HG03442 (cell line): ENCODE results near the gene GFRA3.
A peak's percentile ranks its signal among the peaks of the same experiment; 100 is the strongest.
"Not testable (repeated sequence)": the region's sequence is repeated elsewhere in the genome, so short reads cannot be mapped to it uniquely, and the experiment has no call there.

Source experiments
- ATAC-seq: cut with Tn5 transposase; IDR thresholded peaks from one replicate; pipeline ENCODE4 v1.9.1; 2021; ENCODE audit warnings: mild to moderate bottlenecking, moderate library complexity; ENCODE audit not compliant: unreplicated experiment

GFRA3 gene

DNA sequence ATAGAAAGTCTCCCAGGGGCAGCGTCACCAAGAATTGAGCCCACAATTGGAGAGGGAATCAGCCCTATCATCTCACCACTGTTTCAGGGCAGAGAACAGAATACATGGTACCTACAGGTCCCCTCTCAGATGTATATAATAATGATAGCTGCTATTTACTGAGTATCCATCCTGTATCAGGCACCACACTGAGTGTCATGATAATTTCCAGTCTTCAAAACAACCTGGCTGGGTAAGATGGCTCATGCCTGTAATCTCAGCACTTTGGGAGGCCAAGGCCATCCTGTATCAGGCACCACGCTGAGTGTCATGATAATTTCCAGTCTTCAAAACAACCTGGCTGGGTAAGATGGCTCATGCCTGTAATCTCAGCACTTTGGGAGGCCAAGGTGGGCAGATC, 26.6 kb downstream of the GFRA3 start:
- not testable (repeated sequence) for ATAC-seq

DNA sequence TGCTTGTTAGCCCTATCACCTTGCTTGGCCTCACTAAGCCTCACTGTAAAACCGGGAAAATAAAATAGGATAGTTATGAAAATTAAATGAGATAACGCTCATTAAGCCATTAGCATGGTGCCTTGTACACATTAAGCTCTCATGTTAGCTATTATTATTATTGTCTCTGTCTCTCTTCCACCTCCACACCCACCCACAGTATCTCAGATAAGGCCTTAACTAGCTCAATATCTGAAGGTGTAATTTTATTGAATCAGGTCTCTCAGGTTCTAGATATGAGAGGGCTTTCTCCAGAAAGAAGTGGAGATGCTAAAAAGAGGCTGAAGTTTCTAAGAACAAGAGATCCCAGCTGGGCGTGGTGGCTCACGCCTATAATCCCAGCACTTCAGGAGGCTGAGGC, 27.6 kb downstream of the GFRA3 start:
- no peak for ATAC-seq

DNA sequence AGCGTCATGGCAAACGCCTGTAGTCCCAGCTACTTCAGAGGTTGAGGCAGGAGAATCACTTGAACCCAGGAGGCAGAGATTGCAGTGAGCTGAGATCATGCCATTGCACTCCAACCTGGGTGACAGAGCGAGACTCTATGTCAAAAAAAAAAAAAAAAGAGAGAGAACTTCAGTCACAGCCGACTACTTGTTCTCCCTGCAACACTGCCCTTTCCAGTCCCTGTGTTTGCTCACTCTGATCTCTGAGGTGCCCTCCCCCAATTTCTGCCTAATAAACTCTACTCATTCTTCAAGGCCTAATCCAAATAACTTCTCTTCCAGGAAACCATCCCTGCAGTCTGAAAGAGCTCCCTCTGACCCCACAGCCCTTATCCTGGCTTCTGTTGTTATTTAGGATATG, 28.1 kb downstream of the GFRA3 start:
- no peak for ATAC-seq

DNA sequence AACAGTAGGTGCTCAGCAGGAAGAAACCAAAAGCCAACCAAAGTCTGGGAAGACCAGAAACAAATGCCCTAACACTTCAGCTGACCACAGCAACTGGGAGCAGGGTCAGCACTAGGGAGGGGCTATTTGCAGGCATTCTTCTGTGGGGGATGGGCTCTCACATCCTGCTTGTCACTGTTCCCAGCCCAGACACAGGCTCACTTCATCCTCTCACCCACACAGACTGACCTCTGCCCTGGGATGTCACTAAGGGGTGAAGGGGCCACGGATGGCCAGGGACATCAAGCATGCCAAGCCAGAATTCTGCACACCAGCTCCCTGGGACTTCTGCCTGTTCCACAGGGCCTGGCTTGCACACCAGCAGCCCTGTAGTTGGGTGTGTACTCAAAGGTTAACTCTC, 28.7 kb downstream of the GFRA3 start:
- ATAC-seq = no peak

DNA sequence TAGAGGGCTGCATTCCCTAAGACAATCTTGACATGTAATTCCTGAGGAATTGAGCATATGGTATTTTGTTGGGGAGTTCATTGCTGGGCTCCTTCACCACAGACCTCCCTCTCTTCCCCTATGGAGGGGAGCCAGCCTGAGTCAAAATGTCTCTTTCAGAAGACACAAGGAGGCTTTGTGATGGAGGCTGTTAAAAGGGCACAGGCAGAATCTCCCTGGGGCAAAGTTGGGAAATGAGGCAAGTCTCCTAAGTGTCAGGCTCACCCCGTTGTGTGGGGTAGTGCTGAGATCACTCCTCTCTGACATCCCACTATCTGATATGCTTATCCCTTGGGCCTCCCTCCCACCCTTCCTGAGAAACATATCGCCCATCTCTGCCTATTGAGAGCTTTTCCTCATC, 30.6 kb downstream of the GFRA3 start:
- ATAC-seq = no peak

DNA sequence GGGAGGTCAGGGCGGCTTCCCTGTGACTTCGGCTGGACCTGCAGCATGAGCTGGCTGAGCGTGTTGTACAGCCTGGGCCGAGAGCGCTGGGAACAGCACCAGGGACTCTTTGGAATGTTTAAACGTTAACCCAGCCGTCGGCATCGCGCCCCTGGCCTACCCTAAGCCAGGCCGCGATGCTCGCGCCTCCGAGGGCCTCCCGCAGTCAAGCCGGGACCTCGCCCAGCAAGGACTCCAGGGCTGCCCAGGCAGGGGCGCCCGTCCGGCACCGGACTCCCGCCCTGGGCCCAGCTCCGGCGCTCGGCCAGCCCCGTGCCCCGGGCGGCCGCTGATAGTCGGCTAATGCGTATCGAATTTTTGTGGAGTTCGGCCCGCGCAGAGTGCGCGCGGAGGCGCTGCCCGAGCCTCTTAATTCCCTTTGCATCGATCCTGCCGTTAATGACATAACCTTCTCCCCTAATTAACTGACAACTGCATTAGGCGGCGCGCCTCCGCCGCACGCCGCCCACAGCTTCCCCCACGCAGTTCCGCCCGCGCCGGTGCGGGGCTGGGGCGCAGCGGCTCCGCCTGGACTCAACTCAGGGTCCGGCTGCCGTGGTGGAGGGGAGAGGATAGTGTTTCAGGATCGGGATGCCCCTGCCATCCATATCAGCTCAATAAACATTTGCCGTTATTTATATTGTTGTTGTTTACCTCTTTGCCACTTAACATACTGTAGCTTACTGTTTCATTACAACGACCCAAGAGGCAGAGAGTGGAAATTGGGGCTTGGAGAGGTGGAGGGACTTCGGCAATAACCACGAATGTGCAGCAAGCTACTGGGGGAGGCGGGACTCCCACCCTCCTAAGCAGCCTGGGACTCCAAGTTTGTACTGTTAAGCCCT, 32.5 kb downstream of the GFRA3 start:
- no peak for ATAC-seq

DNA sequence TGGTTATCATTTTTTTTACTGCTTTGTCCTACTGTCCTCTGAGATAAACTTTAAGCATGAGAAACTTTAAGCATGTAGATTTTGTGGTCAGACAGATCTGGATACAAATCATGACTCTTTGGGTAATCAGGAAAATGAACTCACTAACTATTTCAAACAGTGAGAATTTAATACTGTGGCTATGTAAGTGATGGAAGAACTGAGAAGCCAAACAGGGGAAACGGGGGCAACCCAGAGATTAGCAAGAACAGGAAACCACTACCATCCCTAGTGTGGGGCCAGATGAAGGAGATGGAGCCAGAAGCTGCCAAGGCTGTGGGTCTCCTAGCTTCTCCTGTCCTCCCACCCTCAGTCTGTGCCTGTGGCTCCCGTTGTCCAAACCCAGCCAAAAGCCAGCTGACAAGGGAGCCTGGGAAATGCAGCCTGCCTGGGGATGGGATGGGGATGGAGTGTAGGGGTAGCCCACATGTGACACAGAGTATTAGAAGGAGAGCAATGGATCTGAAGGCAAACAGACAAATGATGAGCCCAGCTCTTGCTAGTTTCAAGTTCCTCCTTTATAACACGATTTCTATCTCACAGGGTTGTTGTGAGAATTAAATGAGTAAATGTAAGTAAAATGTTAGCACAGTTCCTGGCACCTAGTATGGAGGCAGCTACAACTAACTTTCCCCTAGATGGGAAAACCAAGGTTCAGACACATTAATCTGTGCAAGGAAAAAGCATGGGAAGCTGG, 33.6 kb downstream of the GFRA3 start:
- no peak for ATAC-seq

DNA sequence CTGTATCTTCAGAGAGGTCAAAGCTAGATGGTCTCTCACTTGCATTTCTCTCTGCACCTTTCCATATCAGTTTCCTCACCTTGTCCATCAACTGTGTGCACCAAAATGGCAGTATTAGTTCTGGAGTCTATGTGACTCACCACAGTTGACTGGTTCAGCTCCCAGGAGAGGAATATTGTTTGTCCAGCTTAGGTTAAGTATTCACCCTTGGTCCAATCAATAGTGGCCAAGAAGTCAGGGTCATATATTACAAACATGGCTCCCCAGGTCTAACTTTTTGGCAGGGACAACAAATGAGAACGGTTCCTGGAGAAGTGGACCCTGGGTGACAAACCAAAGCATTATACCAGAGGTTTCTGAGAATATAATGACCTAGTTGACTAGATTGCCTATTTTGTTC, 36.4 kb downstream of the GFRA3 start:
- no peak for ATAC-seq

DNA sequence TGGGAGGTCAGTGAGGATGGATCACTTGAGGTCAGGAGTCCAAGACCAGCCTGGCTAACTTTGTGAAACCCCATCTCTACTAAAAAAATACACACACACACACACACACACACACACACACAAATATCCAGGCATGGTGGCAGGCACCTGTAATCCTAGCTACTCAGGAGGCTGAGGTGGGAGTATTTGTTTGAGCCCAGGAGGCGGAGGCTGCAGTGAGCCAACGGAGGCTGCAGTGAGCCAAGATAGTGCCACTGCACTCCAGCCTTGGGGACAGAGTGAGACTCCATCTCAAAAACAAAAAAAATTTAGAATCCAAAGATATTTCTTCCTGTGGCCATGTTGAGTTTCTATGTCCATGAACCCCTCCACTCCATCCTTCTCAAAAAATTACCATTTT, 39.8 kb downstream of the GFRA3 start:
- no peak for ATAC-seq

DNA sequence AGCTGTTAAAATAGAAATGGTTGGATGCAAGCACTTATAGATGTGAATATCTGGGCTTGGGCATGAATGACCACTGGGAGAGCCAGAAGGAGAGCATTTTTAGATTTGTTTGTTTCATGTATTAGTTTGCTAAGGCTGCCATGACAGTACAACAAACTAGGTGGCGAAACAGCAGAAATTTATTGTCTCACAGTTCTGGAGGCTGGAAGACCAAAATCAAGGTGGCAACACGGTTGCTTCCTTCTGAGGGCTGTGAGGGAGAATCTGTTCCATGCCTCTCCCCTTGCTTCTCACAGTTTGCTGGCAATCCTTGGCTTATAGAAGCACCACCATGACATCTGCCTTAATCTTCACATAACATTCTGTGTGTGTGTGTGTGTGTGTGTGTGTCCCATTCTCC, 41.1 kb downstream of the GFRA3 start:
- no peak for ATAC-seq

DNA sequence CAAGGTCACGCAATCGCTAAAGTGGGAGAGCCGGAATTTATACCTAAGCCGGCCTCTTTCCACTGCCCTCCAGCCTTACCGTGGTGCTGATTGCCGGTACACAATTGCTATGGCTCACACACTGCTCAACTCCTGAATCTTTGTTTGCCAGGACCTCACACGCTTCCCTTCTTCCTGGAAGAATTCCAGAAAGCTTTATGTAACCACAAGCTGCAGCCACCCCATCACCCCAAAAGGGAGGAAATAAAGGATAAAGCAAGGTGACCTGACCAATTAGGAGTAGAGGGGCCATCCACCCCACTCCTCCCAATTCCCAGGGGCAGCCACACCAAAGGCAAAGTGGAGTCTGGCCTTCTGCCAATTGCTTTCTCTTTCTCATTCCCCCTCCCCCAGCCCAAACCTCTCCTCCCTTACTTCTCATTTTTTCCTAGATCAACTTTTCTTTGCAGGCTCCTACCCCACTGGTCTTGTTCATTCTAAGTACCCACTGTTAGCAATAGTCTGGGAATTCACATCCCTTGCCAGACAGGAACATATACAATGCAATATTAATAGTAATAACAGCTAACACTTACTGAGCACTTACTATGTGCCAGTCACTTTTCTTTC, 43.3 kb downstream of the GFRA3 start:
- no peak for ATAC-seq

DNA sequence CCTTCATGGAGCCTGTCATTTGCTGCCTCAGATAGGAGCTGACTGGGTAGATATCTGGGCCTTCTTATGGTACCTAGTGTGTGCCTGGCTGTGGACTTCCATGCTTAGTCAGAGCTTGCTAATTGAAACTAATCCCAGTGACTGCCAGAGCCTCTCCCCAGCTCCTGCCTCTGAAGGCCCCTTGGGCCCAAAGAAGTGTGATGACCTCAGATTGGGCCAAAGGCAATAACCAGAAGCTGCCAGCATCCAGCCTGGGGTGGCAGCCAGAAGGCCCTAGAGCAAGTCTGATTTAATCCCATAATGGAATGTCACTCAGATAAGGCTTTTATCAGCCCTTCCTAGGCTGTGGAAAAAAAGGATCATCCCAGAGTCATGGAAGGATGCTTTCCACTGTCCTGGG, 44.2 kb downstream of the GFRA3 start:
- no peak for ATAC-seq

DNA sequence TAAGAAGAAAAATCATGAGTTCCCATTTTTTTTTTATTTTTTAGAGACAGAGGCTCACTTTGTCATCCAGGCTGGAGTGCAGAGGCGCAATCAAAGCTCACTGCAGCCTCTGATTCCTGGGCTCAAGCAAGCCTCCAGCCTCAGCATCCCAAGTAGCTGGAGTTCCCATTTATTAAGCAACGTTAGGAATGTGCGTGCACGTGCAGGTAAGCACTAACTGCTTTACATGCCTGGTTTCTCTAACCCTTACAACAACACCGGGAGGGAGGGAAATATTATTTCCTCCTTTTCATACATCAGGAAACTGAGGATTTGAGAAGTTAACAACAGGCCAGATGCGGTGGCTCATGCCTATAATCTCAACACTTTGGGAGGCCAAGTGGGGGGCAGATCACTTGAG, 45.0 kb downstream of the GFRA3 start:
- no peak for ATAC-seq

DNA sequence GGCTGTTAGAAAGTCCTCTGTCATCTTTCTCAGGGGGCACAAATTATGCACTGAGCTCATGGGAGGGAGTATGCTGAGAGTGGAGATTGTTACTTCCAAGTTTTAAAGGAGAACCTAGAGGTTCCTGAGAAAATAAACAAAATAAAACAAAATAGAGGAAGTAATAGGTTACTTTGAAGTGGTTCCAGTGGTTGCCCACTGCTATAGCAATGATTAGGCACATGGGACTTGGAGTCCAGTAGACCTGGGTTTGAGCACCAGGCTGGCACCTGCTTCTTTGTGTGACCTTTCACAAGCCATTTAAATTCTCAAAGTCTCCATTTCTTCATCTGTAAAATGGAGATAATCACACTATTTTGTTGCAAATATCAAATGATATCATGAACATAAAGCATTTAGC, 47.5 kb downstream of the GFRA3 start:
- ATAC-seq = no peak

DNA sequence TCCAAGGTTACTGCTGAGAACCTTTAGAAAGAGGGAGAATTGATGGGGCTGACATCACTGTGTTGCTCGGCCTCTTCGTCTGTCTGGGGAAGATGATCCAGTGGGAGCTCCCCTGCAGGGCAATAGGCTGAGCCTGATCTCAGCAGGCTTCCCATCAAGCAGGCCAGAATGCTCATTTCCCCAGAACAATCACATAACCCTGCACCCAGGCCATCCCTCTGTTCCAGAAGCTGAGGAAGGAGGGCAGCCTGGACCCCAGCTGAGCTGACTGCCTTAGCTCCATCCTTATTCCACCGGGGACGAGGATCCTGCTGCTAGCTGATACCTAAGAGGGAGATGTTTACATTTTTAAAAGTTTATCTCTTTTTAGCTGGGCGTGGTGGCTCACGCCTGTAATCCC, 49.7 kb downstream of the GFRA3 start:
- ATAC-seq = no peak

DNA sequence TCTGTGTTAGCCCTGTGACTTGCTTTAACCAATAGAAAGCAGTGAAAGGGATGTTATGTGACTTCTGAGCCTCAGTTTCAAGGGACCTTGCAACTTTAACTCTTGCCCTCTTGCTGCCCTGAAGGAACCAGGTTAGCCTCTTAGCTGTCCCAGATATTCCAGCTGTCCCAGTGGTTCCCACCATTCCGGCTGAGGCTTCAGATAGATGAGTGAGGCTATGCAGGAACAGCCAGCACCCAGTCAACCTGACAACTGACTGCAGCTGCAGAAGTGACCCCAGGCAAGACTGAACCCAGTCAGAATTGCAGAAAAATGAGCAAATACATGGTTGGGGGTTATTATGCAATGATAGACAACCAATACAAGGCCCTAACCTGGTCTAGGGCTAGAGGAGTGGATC, 50.9 kb downstream of the GFRA3 start:
- ATAC-seq = no peak

DNA sequence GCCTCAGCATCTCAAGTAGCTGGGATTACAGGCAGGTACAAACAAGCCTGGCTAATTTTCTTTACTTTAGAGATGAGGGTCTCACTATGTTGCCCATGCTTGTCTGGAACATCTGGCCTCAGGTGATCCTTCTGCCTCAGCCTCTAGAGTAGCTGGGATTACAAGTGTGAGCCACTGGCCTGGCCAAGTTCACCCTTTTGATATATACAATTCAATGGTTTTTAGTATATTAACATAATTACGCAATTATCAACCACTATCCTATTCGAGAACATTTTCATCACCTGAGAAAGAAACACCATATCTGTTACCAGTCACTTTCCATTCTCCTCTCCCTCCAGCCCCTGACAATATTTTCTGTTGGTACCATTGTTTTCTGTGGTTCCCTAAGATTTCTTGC, 57.6 kb downstream of the GFRA3 start:
- no peak for ATAC-seq

DNA sequence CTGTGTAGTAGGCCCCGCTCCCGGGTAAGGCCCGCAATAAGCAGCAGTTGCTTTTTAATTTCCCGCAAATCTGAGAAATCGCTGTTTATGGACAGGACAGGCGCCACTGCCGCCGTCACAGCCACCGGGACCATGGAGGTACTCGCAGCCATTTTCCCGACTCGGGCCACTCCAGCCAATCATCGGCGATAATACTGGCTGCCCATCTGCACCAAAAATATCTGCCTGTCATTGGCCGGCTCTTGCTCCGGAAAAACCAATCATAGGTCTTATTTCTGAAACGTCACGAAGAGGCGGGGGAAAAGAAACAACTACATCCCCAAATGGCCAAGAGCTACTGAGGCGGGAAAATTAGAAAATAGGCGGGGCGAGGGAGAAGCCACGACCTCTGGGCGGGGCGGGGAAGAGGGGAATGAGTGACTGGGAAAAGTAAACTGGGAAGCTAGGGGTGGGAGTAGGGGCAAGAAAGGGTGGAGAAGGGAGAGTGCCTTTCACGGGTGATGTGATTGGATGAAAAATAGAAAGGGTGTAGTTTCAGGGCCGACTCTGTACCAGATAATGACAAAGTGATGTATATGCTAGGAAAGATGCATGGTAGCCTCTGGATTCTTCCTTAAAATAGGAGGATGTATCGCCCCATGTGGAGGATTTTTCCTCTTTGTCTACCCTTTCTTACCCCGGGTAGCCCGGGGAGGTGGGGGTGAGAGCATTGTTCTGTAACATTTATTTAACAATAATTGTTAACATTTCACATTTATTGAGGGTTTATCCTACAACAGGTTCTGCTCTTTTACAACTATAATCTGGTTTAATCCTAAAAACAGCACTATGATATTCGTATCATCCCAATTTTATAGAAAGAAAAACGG, 61.0 kb downstream of the GFRA3 start, which contains the start of gene CDC23:
CDC23 (minus strand) TSS at position 163 of the 869 bp plus-strand sequence; CDS start at position 152, 11 bp downstream.
- peak; percentile 97 for ATAC-seq

DNA sequence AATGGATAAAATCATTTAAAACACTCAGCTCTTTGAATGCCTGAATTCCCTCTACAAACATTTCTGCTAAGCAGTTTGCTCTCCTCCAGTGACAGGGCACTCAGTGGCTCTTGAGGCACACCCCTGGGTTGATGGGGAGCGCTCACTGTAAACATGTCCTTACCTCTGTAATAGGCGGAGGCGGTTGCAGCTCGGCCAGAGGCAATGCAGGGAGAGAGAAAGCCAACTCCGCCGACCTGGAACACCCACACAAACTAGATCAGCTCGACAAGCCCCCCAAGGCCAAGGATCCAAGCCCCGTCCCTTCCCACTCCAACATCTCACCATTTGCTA, 61.6 kb downstream of the GFRA3 start:
- ATAC-seq = peak; percentile 5

DNA sequence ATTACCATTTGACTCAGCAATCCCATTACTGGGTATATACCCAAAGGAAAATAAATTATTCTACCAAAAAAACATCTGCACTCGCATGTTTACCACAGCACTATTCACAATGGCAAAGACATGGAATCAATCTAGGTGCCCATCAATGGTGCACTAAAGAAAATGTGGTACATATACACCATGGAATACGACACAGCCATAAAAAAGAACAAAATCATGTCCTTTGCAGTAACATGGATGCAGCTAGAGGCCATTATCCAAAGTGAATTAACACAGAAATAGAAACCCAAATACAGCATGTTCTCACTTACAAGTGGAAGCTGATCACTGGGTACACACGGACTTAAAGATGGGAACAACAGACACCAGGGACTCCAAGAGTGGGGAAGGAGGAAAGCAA, 63.4 kb downstream of the GFRA3 start:
- no peak for ATAC-seq
